ENCODE results near the gene TNNC2.
"Not testable (repeated sequence)": the region's sequence is repeated elsewhere in the genome, so short reads cannot be mapped to it uniquely, and the experiment has no call there.

TNNC2 gene

DNA sequence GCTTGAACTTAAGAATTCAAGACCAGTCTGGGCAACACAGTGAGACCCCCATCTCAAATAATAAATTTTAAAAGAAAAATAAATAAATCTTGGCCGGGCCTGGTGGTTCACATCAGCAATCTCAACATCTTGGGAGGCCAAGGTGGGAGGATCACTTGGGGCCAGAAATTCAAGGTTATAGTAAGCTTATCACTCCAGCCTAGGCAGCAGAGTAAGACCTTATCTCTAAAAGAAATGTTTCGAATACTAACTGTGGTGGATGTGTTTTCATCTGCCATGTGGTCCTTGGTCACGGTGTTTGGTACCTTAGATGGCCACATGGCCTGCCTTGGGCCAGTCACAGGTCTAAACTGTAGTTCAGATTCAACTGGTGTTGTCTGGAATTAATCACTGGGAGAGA, 8.9 kb downstream of the TNNC2 start:
- DNase-seq: no peak

GRCh38 chr20:45817376-45818194, 9.5 kb downstream of the TNNC2 start:
- no peak for DNase-seq

DNA sequence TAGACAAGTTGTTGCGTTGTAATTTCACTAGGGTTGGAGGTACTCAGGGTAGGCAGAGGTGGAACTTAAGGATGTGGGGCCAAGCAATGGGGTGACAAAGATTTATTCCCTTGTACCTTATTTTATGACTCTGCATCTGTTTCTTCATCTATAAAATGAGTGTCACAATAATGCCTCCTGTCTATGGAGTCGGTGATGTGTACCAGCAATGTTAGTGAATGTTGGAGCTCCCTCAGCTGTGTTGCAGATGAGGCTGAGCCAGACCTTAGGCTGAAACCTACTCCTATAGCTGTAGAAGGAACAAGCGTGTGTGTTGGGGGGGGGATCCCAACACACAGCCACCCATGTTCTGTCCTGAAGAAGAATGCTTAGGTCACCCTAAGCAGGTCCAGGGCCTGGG, 10.2 kb downstream of the TNNC2 start:
- DNase-seq: no peak

- DNase-seq: no peak
Measured at GRCh38 chr20:45814314-45814713, 12.8 kb downstream of the TNNC2 start.

GRCh38 chr20:45813489-45813888, 13.6 kb downstream of the TNNC2 start:
- no peak for DNase-seq

DNA sequence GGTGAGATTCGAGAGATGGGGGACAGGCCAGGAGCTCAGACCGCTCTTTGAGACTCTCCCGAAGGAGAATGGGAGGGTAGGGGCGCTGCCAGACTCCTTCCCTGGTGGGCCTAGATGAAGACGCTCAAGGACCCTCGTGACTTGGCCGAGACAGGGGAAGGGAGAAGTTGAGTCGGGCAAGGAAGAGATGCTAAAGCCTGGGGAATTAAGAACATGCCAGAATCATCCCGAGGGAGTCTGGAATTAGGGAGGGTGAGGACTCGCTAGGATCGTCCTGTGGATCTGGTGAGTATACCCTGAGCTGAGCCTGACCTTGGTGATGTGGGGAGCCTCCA, 14.1 kb downstream of the TNNC2 start:
- no peak for DNase-seq

- DNase-seq: peak; percentile 93
Measured at GRCh38 chr20:45812157-45813005, 14.7 kb downstream of the TNNC2 start, which contains the start of gene UBE2C. Gene UBE2C (plus strand): TSS chr20:45812644. CDS start chr20:45812696, 52 bp downstream.

- no peak for DNase-seq
Measured at GRCh38 chr20:45810191-45810970, 16.7 kb downstream of the TNNC2 start.

- DNase-seq: no peak
Measured at GRCh38 chr20:45801851-45802250, 25.3 kb downstream of the TNNC2 start.

- peak; percentile 75 for DNase-seq
Measured at GRCh38 chr20:45798935-45799642, 28.0 kb downstream of the TNNC2 start.

GRCh38 chr20:45797955-45798354, 29.2 kb downstream of the TNNC2 start:
- DNase-seq: not testable (repeated sequence)

DNA sequence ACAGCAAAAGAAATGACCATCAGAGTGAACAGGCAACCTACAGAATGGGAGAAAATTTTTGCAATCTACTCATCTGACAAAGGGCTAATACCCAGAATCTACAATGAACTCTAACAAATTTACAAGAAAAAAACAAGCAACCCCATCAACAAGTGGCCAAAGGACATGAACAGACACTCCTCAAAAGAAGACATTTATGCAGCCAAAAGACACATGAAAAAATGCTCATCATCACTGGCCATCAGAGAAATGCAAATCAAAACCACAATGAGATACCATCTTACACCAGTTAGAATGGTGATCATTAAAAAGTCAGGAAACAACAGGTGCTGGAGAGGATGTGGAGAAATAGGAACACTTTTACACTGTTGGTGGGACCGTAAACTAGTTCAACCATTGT, 29.6 kb downstream of the TNNC2 start:
- not testable (repeated sequence) for DNase-seq

GRCh38 chr20:45796337-45797065, 30.6 kb downstream of the TNNC2 start:
- no peak for DNase-seq

DNA sequence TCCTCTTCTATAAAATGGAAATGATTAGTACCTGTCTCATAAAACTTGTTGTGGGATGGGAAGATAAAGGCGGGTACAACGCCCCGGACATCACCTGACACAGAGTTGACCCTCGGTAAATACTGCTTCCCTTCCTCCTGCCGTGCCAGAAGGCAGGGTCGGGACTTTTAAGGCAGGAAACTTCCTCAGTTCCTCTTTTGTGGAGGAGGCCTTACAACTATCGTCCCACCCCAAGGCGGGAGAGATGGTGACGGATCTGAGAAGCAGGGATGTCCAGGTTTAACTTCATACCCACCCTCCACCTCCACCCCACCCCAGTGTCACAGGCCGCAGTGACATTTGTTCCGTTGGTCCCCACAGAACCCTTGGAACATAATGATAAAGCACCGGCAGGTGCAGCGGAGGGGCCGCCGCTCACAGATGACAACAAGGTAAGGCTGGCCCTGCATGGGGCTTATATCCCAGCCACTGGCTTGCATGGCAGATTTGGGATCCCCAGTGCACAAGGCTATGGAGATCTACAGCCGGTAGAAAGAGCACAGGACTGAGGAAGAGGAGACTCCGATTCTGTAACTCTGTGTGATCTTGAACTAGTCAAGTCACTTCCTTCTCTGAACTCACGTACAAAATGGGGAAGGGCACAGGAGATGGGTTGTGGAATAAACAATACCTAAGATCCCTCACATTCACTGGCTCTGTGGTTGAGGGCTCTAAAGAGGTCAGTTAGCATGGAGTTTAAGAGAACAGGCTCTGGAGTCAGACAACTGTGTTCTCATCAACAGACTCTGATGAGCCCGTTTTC, 34.6 kb downstream of the TNNC2 start:
- no peak for DNase-seq

- DNase-seq: no peak
Measured at GRCh38 chr20:45788351-45788750, 38.8 kb downstream of the TNNC2 start.

DNA sequence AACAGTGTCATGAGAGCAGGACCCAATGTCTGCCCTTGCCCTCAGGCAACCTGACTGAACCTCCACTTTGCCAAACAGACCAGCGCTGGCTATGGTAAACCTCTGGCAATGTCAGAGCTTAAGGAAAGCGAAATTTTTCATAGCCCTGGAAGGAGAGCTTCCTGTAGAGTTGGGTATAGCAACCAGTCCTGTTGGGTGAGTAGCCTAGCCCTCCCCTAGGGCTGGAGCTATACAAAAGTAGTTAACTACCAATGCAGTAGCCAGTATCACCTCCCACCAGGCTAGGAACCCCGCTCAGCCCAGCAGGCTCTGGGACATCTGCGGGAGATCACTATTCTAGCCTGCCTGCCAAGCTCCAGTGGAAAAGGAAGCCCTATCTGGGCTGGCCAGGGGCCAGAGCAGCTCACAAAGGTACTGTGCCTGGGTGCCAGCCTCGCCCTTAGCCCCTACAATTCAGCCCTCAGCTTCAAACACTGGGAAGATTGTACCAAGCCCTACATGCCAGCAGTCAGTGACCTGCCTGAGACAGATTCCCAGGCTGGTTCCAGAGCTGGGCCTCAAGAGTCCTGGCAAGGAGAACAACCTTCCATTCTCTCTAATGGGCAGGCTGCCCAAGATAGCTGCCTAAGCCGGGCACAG, 43.3 kb downstream of the TNNC2 start:
- DNase-seq: no peak

- DNase-seq: no peak
Measured at GRCh38 chr20:45782890-45783289, 44.2 kb downstream of the TNNC2 start.

DNA sequence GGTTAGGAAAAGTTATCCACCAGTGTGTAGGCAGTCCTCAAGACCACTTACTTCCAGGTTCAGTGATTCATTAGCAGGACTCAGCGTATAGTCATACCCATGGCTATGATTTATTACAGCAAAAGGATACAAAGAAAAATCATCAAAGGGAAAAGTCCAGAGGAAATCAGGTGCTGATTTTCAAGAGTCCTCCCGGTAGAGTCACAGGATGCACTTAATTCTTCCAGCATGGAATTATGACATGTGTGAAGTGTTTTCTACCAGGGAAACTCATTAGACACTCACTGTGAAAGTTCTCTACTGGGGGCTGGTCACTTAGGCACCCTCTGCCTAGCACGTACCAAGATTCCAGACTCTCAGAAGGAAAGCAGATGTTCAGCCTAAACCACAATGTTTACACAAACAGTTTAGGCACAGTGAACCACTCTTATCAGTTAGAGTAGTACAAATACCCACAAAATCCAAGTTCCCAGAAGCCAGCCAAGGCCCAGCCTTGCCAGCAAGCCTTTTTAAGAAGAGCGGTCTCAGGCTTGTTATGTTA, 45.7 kb downstream of the TNNC2 start:
- no peak for DNase-seq

GRCh38 chr20:45780159-45780558, 47.0 kb downstream of the TNNC2 start:
- DNase-seq: no peak

Data from activated CD8-positive, alpha-beta memory T cell treated with anti-CD3 and anti-CD28 coated beads for 24 hours (primary cell).